Endothelial cell of umbilical vein (primary cell): ENCODE results near the gene DPY30. TPM values are rescaled to one million over a fixed set of nuclear protein-coding genes. Genes with fewer than 3 reads are reported as not detected.
"Not testable (repeated sequence)": the region's sequence is repeated elsewhere in the genome, so short reads cannot be mapped to it uniquely, and the experiment has no call there.

Source experiments
- BruUV-seq: library from RNA; stranded (reverse); fragments of 400-500 nt; replicated peaks from 2 replicates; lab custom pipeline; 2021; lab: Mats Ljungman, UMichigan
- CTCF ChIA-PET: fragments of 300-600, 350-600 bp; sonication (Branson Sonifier 250); formaldehyde crosslinking; loops from one replicate; lab custom pipeline; 2021; ENCODE audit warnings: antibody characterized with exemption, inconsistent platforms; lab: Charles Lee
- POLR2A ChIA-PET: fragments of 300-600, 350-600 bp; sonication (Branson Sonifier 250); formaldehyde crosslinking; loops from one replicate; lab custom pipeline; 2021; ENCODE audit warnings: antibody characterized with exemption, inconsistent platforms; lab: Charles Lee
- DNase-seq: peaks from one replicate; pipeline ENCODE4 v3.0.0-alpha.2; 2011; ENCODE audit warnings: low read depth, low spot score
- FAIRE-seq: peaks from 2 replicates; lab custom pipeline; 2011; peaks lifted over from hg19 to GRCh38; lab: Jason Lieb, UNC
- H2AFZ ChIP-seq: 2 replicates; pipeline ENCODE4 v1.6.0; 2012; ENCODE audit warnings: low read depth, low read length, control low read depth, inconsistent platforms
- H3K27ac ChIP-seq: 2 replicates; pipeline ENCODE4 v1.5.1; 2011; ENCODE audit warnings: low read depth, mild to moderate bottlenecking, control low read depth, low read length, moderate library complexity; ENCODE audit not compliant: insufficient read depth
- H3K27me3 ChIP-seq, 2 experiments: 2 replicates each; pipeline versions ENCODE4 v1.6.0 to v1.6.1; 2011; ENCODE audit warnings: low read length in 2 of 2, mixed read lengths in 1 of 2; ENCODE audit not compliant: control insufficient read depth in 2 of 2, insufficient read depth in 2 of 2
- H3K36me3 ChIP-seq, 2 experiments: 2 replicates in 1 of 2; 3 replicates in 1 of 2; pipeline ENCODE4 v1.5.1; 2011; ENCODE audit warnings: low read length in 2 of 2, mild to moderate bottlenecking in 1 of 2, moderate library complexity in 1 of 2; ENCODE audit not compliant: control insufficient read depth in 2 of 2, insufficient read depth in 2 of 2; ENCODE audit errors: extremely low read depth in 1 of 2
- H3K4me1 ChIP-seq: 3 replicates; pipeline ENCODE4 v1.5.1; 2011; ENCODE audit warnings: mild to moderate bottlenecking, low read length; ENCODE audit not compliant: control insufficient read depth, insufficient read depth; ENCODE audit errors: extremely low read depth
- H3K4me2 ChIP-seq: 2 replicates; pipeline ENCODE4 v1.6.1; 2011; ENCODE audit warnings: low read length, control low read depth, mixed read lengths; ENCODE audit not compliant: insufficient read depth
- H3K4me3 ChIP-seq, 3 experiments: fragments of 200-600 bp in 1 of 3; sonication (generic), shearing (Covaris generic) in 1 of 3; replicated peaks in 1 of 3; 2 replicates each; pipeline ENCODE4 v1.5.1; 2011 to 2016; ENCODE audit warnings: control low read depth in 3 of 3, low read length in 3 of 3, mild to moderate bottlenecking in 2 of 3, inconsistent platforms in 1 of 3, low read depth in 1 of 3, moderate library complexity in 1 of 3; ENCODE audit not compliant: insufficient read depth in 1 of 3
- H3K79me2 ChIP-seq: 2 replicates; pipeline ENCODE4 v1.6.0; 2012; ENCODE audit warnings: low read length, inconsistent platforms; ENCODE audit not compliant: control insufficient read depth, insufficient read depth
- H3K9ac ChIP-seq: replicated peaks from 2 replicates; pipeline ENCODE3; 2011; ENCODE audit warnings: low read length, control low read depth; ENCODE audit not compliant: insufficient read depth; ENCODE audit errors: extremely low read depth
- H3K9me1 ChIP-seq: replicated peaks from 3 replicates; pipeline ENCODE4 v1.6.0; 2011; ENCODE audit warnings: mild to moderate bottlenecking, low read length; ENCODE audit not compliant: control insufficient read depth, insufficient read depth; ENCODE audit errors: extremely low read depth
- H3K9me3 ChIP-seq: replicated peaks from 2 replicates; pipeline ENCODE4 v1.5.1; 2012; ENCODE audit warnings: low read length, inconsistent platforms; ENCODE audit not compliant: control insufficient read depth, insufficient read depth
- H4K20me1 ChIP-seq: replicated peaks from 2 replicates; pipeline ENCODE3; 2011; ENCODE audit warnings: mild to moderate bottlenecking, low read length; ENCODE audit not compliant: control insufficient read depth, insufficient read depth; ENCODE audit errors: extremely low read depth
- EZH2 ChIP-seq: IDR thresholded peaks from 2 replicates; pipeline ENCODE4 v1.6.1; 2012; ENCODE audit warnings: borderline replicate concordance, low read depth, mild to moderate bottlenecking, moderate library complexity, low read length, inconsistent platforms; ENCODE audit not compliant: severe bottlenecking
- FOS ChIP-seq: IDR thresholded peaks from 2 replicates; pipeline ENCODE4 v1.6.1; 2011; ENCODE audit warnings: mild to moderate bottlenecking, low read length, moderate library complexity, borderline replicate concordance; ENCODE audit not compliant: insufficient read depth
- GATA2 ChIP-seq: IDR thresholded peaks from 2 replicates; pipeline ENCODE4 v1.7.0; 2011; ENCODE audit warnings: low read depth, mild to moderate bottlenecking, moderate library complexity, mixed read lengths, low read length; ENCODE audit not compliant: insufficient read length, insufficient read depth
- JUN ChIP-seq: IDR thresholded peaks from 2 replicates; pipeline ENCODE4 v1.6.1; 2011; ENCODE audit warnings: borderline replicate concordance, low read depth; ENCODE audit not compliant: insufficient read length, insufficient read depth
- MYC ChIP-seq: IDR thresholded peaks from one replicate; pipeline ENCODE4 v1.6.1; 2011; ENCODE audit warnings: mild to moderate bottlenecking, low read depth, low read length
- POLR2A ChIP-seq: IDR thresholded peaks from 2 replicates; pipeline ENCODE4 v1.6.1; 2012; ENCODE audit warnings: low read depth, mild to moderate bottlenecking, control low read depth, low read length
- POLR2AphosphoS5 ChIP-seq: IDR thresholded peaks from 2 replicates; pipeline ENCODE4 v1.6.1; 2012; ENCODE audit warnings: low read depth, mild to moderate bottlenecking, control low read depth, low read length, moderate library complexity; ENCODE audit not compliant: insufficient read depth
- dilution Hi-C: fragments of 300-500 bp; cut with MboI; formaldehyde crosslinking; loops from one replicate; pipeline ENCODE4 v1.15.0; 2019; ENCODE audit warnings: low sequenced_read_pairs; ENCODE audit not compliant: extremely low pct_ligation_motif_present
- intact Hi-C: fragments of 100-400 bp; cut with micrococcal nuclease; formaldehyde crosslinking; loops from one replicate; pipeline ENCODE4 v1.10.0; 2022
- polyA plus RNA-seq, 4 experiments: library from polyadenylated mRNA; depleted of rRNA in 3 of 4; stranded (reverse) in 3 of 4; unstranded in 1 of 4; fragments of >200 nt; gene quantifications; 2 replicates each; pipeline versions ENCODE4 v1.2.1 to v1.2.3, GENCODE V29; 2011 to 2012; ENCODE audit warnings: missing spikeins in 1 of 4
- total RNA-seq: library from RNA; stranded (reverse); gene quantifications from 2 replicates; pipeline ENCODE4 v1.2.3, GENCODE V29; 2021
- TF ChIP-seq, protein P1 (sequence below), 2 donors: IDR thresholded peaks; 1 replicate in 1 of 2; 2 replicates in 1 of 2; pipeline ENCODE4 v1.5.1; 2011; ENCODE audit warnings: low read length in 2 of 2, mild to moderate bottlenecking in 2 of 2, moderate library complexity in 2 of 2, control low read depth in 1 of 2, inconsistent platforms in 1 of 2, low read depth in 1 of 2; ENCODE audit not compliant: insufficient read depth in 1 of 2; ENCODE audit errors: extremely low read depth in 1 of 2
- TF ChIP-seq, protein P2 (sequence below): IDR thresholded peaks from 2 replicates; pipeline ENCODE4 v1.6.1; 2011; ENCODE audit not compliant: insufficient read depth, insufficient read length

DPY30 gene
- total and polyA plus RNA-seq, 2 donors (not counting 3 experiments of a cell fraction or from before 2014, with no cell fraction given): 78.4 to 83.4 TPM

DNA sequence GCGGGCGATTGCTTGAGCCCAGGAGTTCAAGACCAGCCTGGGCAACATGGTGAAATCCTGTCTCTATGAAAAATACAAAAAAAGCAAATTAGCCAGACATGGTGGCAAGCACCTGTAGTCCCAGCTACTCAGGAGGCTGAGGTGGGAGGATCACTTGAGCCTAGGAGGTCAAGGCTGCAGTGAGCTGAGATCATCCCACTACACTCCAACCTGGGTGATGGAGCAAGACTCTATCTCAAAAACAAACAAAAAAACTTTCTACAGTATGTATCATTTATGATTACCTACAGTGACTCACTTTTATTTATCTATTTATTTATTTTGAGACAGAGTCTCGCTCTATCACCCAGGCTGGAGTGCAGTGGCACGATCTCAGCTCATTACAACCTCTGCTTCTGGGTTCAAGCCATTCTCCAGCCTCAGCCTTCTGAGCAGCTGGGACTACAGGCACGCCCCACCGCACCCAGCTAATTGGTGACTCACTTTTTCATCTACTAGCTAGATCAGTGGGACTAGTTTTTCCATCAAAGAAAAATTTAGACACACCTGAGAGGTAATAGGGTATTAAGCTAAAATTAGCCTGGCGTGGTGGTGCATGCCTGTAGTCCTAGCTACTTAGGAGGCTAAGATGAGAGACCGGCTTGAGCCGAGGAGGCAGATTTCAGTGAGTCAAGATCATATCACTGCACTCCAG lies 20.7 kb downstream of the DPY30 start:
- H2AFZ ChIP-seq, intact Hi-C loops, DNase-seq, H3K4me3 ChIP-seq, H3K4me2 ChIP-seq, H3K9ac ChIP-seq, dilution Hi-C loops, FAIRE-seq, H3K79me2 ChIP-seq, H3K4me1 ChIP-seq, H3K27ac ChIP-seq, H3K27me3 ChIP-seq, BruUV-seq, H3K9me3 ChIP-seq, H4K20me1 ChIP-seq, H3K36me3 ChIP-seq, POLR2A ChIA-PET, H3K9me1 ChIP-seq: not testable (repeated sequence)
- CTCF ChIA-PET: interaction anchor here (0.7 to 1.3 kb wide), 3 partner anchors 10 to 67 kb away, joined by 3 to 4 read pairs (median 3); no protein-coding TSS in a partner anchor

DNA sequence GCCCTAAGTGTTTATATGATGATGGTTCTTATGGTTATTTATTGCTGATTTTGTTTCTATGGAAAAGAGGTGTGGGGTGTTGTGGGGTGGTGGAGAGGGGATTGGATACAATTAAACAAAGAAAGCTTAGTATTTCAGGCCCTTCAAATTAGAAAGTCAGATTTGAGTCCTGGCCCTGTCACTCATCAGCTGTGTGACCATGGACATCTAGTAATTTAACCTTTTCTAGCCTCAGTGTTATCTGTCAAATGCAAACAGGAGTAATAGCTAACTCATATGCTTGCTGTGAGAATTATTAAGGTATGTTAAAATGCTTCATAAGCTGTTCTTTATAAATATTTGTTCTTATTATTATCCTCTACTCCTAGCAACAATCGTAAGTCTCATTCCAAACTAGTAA lies 26.7 kb downstream of the DPY30 start:
- no peaks in the 10 kb centered on the region for H3K36me3 ChIP-seq
- dilution Hi-C loops (no loop called here), intact Hi-C loops (loop anchor here (5.0 kb wide), 1 partner anchor 124 kb away; no protein-coding TSS in a partner anchor)
- DNase-seq: no peak
- POLR2A ChIA-PET: no interaction called here
- TF ChIP-seq EZH2: no peak
- TF ChIP-seq POLR2AphosphoS5: no peak
- no peak for TF ChIP-seq MYC
- no peak for TF ChIP-seq POLR2A
- TF ChIP-seq, protein P1, sequence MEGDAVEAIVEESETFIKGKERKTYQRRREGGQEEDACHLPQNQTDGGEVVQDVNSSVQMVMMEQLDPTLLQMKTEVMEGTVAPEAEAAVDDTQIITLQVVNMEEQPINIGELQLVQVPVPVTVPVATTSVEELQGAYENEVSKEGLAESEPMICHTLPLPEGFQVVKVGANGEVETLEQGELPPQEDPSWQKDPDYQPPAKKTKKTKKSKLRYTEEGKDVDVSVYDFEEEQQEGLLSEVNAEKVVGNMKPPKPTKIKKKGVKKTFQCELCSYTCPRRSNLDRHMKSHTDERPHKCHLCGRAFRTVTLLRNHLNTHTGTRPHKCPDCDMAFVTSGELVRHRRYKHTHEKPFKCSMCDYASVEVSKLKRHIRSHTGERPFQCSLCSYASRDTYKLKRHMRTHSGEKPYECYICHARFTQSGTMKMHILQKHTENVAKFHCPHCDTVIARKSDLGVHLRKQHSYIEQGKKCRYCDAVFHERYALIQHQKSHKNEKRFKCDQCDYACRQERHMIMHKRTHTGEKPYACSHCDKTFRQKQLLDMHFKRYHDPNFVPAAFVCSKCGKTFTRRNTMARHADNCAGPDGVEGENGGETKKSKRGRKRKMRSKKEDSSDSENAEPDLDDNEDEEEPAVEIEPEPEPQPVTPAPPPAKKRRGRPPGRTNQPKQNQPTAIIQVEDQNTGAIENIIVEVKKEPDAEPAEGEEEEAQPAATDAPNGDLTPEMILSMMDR (IDR thresholded peaks at IDR 0.05; ENCODE audit: extremely low read depth in 1 of 2, insufficient read depth in 1 of 2, low read depth in 1 of 2, low read length in 2 of 2): no peak
- TF ChIP-seq, protein P2, sequence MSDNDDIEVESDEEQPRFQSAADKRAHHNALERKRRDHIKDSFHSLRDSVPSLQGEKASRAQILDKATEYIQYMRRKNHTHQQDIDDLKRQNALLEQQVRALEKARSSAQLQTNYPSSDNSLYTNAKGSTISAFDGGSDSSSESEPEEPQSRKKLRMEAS: no peak
- TF ChIP-seq JUN: no peak
- no peak for TF ChIP-seq GATA2
- TF ChIP-seq FOS: no peak
- H3K4me3 ChIP-seq: no peak overlapping the region
- no peak for FAIRE-seq
- no peaks in the 10 kb centered on the region for H3K9me1 ChIP-seq
- peaks cover 19% of the 10 kb centered on the region for H3K79me2 ChIP-seq
- H3K4me1 ChIP-seq: peaks cover 16% of the 10 kb centered on the region
- CTCF ChIA-PET: interaction anchor here (1.0 kb wide), 1 partner anchor 9 kb away, joined by 3 read pairs; no protein-coding TSS in a partner anchor
- no peaks in the 10 kb centered on the region for H4K20me1 ChIP-seq
- H3K27ac ChIP-seq: no peak overlapping the region
- H3K9ac ChIP-seq: no peak overlapping the region
- no peak overlapping the region for H2AFZ ChIP-seq
- no peaks in the 10 kb centered on the region for H3K9me3 ChIP-seq
- no peaks in the 10 kb centered on the region for H3K27me3 ChIP-seq
- H3K4me2 ChIP-seq: no peak overlapping the region
- no TSS peak for BruUV-seq
